Bronchial epithelial cell (primary cell): ENCODE results near the gene TTC27. TPM values are rescaled to one million over a fixed set of nuclear protein-coding genes. Genes with fewer than 3 reads are reported as not detected.

ENCODE experiments used
- DNase-seq: peaks from one replicate; pipeline ENCODE4 v3.0.0-alpha.2; 2010; ENCODE audit warnings: low read depth
- FAIRE-seq: peaks from 2 replicates; lab custom pipeline; 2011; peaks lifted over from hg19 to GRCh38; lab: Jason Lieb, UNC
- H3K27me3 ChIP-seq: 2 replicates; pipeline ENCODE4 v1.5.1; 2011; ENCODE audit warnings: low read length; ENCODE audit not compliant: control insufficient read depth, insufficient read depth
- H3K36me3 ChIP-seq: 2 replicates; pipeline ENCODE4 v1.5.1; 2011; ENCODE audit warnings: low read length; ENCODE audit not compliant: control insufficient read depth, insufficient read depth
- H3K4me3 ChIP-seq: 2 replicates; pipeline ENCODE4 v1.5.1; 2011; ENCODE audit warnings: mild to moderate bottlenecking, low read depth, low read length, control low read depth
- CTCF ChIP-seq: IDR thresholded peaks from 2 replicates; pipeline ENCODE4 v1.5.1; 2011; ENCODE audit warnings: mild to moderate bottlenecking, moderate library complexity, low read length, control low read depth, inconsistent platforms; ENCODE audit not compliant: insufficient read depth, severe bottlenecking
- total RNA-seq: library from RNA; depleted of rRNA; stranded (reverse); fragments of >200 nt; gene quantifications from 2 replicates; pipeline ENCODE4 v1.2.1, GENCODE V29; 2014

TTC27 gene
- total RNA-seq, 1 donor from 2014 or later = 25.3 TPM

GRCh38 chr2:32836933-32837332 is 209.1 kb downstream of the TTC27 start:
- no peak for TF ChIP-seq CTCF
- Histone ChIP-seq H3K27me3 (no peaks in the 10 kb centered on the region), H3K4me3 (no peak overlapping the region), H3K36me3 (no peaks in the 10 kb centered on the region)
- no peak for FAIRE-seq
- DNase-seq = no peak

GRCh38 chr2:32838418-32838817 is 210.6 kb downstream of the TTC27 start:
- no peak for FAIRE-seq
- Histone ChIP-seq H3K4me3 (no peak overlapping the region), H3K36me3 (no peaks in the 10 kb centered on the region), H3K27me3 (no peaks in the 10 kb centered on the region)
- DNase-seq = no peak
- no peak for TF ChIP-seq CTCF

GRCh38 chr2:32838949-32839348 is 211.1 kb downstream of the TTC27 start:
- FAIRE-seq (no peak), DNase-seq (no peak)
- Histone ChIP-seq H3K4me3 (no peak overlapping the region), H3K36me3 (no peaks in the 10 kb centered on the region), H3K27me3 (no peaks in the 10 kb centered on the region)
- no peak for TF ChIP-seq CTCF

GRCh38 chr2:32841931-32842898 is 214.4 kb downstream of the TTC27 start:
- H3K4me3 ChIP-seq = no peak overlapping the region
- FAIRE-seq (no peak), DNase-seq (no peak)
- H3K27me3 ChIP-seq = no peaks in the 10 kb centered on the region
- TF ChIP-seq CTCF = no peak
- no peaks in the 10 kb centered on the region for H3K36me3 ChIP-seq

- H3K4me3 ChIP-seq = no peak overlapping the region
- no peak for FAIRE-seq
- H3K36me3 ChIP-seq = no peaks in the 10 kb centered on the region
- H3K27me3 ChIP-seq = no peaks in the 10 kb centered on the region
- no peak for DNase-seq
- TF ChIP-seq CTCF = no peak
Observed at GRCh38 chr2:32843699-32844098, 215.8 kb downstream of the TTC27 start.
